ENCODE measurements around the gene SEMA4B.

- TF ChIP-seq, protein P1, sequence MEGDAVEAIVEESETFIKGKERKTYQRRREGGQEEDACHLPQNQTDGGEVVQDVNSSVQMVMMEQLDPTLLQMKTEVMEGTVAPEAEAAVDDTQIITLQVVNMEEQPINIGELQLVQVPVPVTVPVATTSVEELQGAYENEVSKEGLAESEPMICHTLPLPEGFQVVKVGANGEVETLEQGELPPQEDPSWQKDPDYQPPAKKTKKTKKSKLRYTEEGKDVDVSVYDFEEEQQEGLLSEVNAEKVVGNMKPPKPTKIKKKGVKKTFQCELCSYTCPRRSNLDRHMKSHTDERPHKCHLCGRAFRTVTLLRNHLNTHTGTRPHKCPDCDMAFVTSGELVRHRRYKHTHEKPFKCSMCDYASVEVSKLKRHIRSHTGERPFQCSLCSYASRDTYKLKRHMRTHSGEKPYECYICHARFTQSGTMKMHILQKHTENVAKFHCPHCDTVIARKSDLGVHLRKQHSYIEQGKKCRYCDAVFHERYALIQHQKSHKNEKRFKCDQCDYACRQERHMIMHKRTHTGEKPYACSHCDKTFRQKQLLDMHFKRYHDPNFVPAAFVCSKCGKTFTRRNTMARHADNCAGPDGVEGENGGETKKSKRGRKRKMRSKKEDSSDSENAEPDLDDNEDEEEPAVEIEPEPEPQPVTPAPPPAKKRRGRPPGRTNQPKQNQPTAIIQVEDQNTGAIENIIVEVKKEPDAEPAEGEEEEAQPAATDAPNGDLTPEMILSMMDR (IDR thresholded peaks at IDR 0.05): no peak
- no peak for TF ChIP-seq POLR2A (IDR thresholded peaks at IDR 0.05)
These were observed 22.4 kb upstream of the SEMA4B start for GRCh38 chr15:90178468-90179435.

Data from Peyer's patch (tissue), 4 donors.